Measurements from ENCODE around the gene MUC22.

GRCh38 chr6:30991891-30992290 is 18.4 kb upstream of the MUC22 start:
- TF ChIP-seq CTCF (conservative IDR thresholded peaks at IDR 0.05 in 1 of 2, IDR thresholded peaks at IDR 0.05 in 1 of 2; ENCODE audit: low read depth in 1 of 2, low read length in 2 of 2) (no peak), EZH2 (IDR thresholded peaks at IDR 0.05; ENCODE audit: low read length, missing control alignments) (no peak)

Data from fibroblast of lung (primary cell).